IMR-90 (cell line): ENCODE measurements around the gene CDH16. TPM values are rescaled to one million over a fixed set of nuclear protein-coding genes. Genes with fewer than 3 reads are reported as not detected.

Source experiments
- ATAC-seq: fragments of 200-7000 bp; cut with Tn5 transposase; 2 replicates; pipeline ENCODE4 v1.9.1; 2020; ENCODE audit warnings: low read depth, mild to moderate bottlenecking, moderate library complexity
- BruUV-seq: library from RNA; stranded (reverse); fragments of 400-500 nt; replicated peaks from 2 replicates; lab custom pipeline; 2021; lab: Mats Ljungman, UMichigan
- CTCF ChIA-PET: fragments of 300-600 bp; formaldehyde crosslinking; extraction: SDS; loops from one replicate; lab custom pipeline; 2021; ENCODE audit warnings: antibody characterized with exemption; lab: Yijun Ruan, JAX
- POLR2A ChIA-PET: fragments of 300-600 bp; sonication (Branson Sonifier 250); formaldehyde crosslinking; loops from one replicate; lab custom pipeline; 2022; ENCODE audit warnings: antibody characterized with exemption; ENCODE audit not compliant: unreplicated experiment; lab: Charles Lee
- DNase-seq: peaks from one replicate; pipeline ENCODE4 v3.0.0; 2013
- H2AFZ ChIP-seq: replicated peaks from 2 replicates; pipeline ENCODE3; 2013; ENCODE audit warnings: low read length, mild to moderate bottlenecking; ENCODE audit not compliant: poor library complexity
- H2AK5ac ChIP-seq: 2 replicates; pipeline ENCODE4 v1.6.1; 2013; ENCODE audit warnings: low read depth, low read length, inconsistent platforms
- H2AK9ac ChIP-seq: replicated peaks from 2 replicates; pipeline ENCODE3; 2013; ENCODE audit warnings: mild to moderate bottlenecking, low read depth, low read length, moderate library complexity; ENCODE audit not compliant: poor library complexity
- H2BK120ac ChIP-seq: 2 replicates; pipeline ENCODE4 v1.6.1; 2013; ENCODE audit warnings: low read depth, low read length, inconsistent platforms
- H2BK15ac ChIP-seq: 3 replicates; pipeline ENCODE4 v1.6.1; 2013; ENCODE audit warnings: low read depth, low read length, inconsistent platforms
- H2BK20ac ChIP-seq: 2 replicates; pipeline ENCODE4 v1.6.1; 2013; ENCODE audit warnings: low read depth, mild to moderate bottlenecking, inconsistent platforms, low read length, moderate library complexity
- H2BK5ac ChIP-seq: 2 replicates; pipeline ENCODE4 v1.6.1; 2013; ENCODE audit warnings: mild to moderate bottlenecking, low read depth, low read length, inconsistent platforms; ENCODE audit not compliant: poor library complexity, severe bottlenecking
- H3K14ac ChIP-seq: replicated peaks from 2 replicates; pipeline ENCODE4 v1.6.1; 2013; ENCODE audit warnings: low read depth, low read length, inconsistent platforms
- H3K18ac ChIP-seq: 2 replicates; pipeline ENCODE4 v1.6.1; 2013; ENCODE audit warnings: low read depth, low read length, control low read depth
- H3K23ac ChIP-seq: 2 replicates; pipeline ENCODE4 v1.6.1; 2013; ENCODE audit warnings: low read depth, low read length, inconsistent platforms
- H3K27ac ChIP-seq: 2 replicates; pipeline ENCODE4 v1.5.1; 2013; ENCODE audit warnings: mild to moderate bottlenecking, control low read depth, low read length; ENCODE audit not compliant: insufficient read depth
- H3K27me3 ChIP-seq: 2 replicates; pipeline ENCODE4 v1.6.1; 2013; ENCODE audit warnings: low read length; ENCODE audit not compliant: control insufficient read depth, insufficient read depth
- H3K36me3 ChIP-seq: 2 replicates; pipeline ENCODE4 v1.6.1; 2013; ENCODE audit warnings: low read length, mixed read lengths; ENCODE audit not compliant: control insufficient read depth, insufficient read depth
- H3K4ac ChIP-seq: 2 replicates; pipeline ENCODE4 v1.6.1; 2013; ENCODE audit warnings: low read depth, low read length, inconsistent platforms
- H3K4me1 ChIP-seq: 2 replicates; pipeline ENCODE4 v1.6.1; 2013; ENCODE audit warnings: low read length, mixed read lengths; ENCODE audit not compliant: control insufficient read depth, insufficient read depth
- H3K4me2 ChIP-seq: 2 replicates; pipeline ENCODE4 v1.6.1; 2013; ENCODE audit warnings: low read depth, mild to moderate bottlenecking, control low read depth, low read length, moderate library complexity
- H3K4me3 ChIP-seq: 2 replicates; pipeline ENCODE4 v1.5.1; 2013; ENCODE audit warnings: low read depth, mild to moderate bottlenecking, control low read depth, low read length, moderate library complexity; ENCODE audit not compliant: insufficient read depth
- H3K56ac ChIP-seq: 2 replicates; pipeline ENCODE4 v1.6.1; 2013; ENCODE audit warnings: low read length, inconsistent platforms; ENCODE audit not compliant: insufficient read depth; ENCODE audit errors: extremely low read depth
- H3K79me1 ChIP-seq, 2 experiments: 2 replicates each; pipeline ENCODE4 v1.6.1; 2013; ENCODE audit warnings: low read length in 2 of 2, inconsistent platforms in 1 of 2, low read depth in 1 of 2
- H3K9ac ChIP-seq: 2 replicates; pipeline ENCODE4 v1.6.1; 2013; ENCODE audit warnings: low read depth, low read length, control low read depth
- H3K9me1 ChIP-seq: 2 replicates; pipeline ENCODE4 v1.6.1; 2013; ENCODE audit warnings: low read length, inconsistent platforms; ENCODE audit not compliant: insufficient read depth
- H3K9me3 ChIP-seq: 2 replicates; pipeline ENCODE4 v1.6.1; 2013; ENCODE audit warnings: low read length; ENCODE audit not compliant: control insufficient read depth, insufficient read depth
- H4K20me1 ChIP-seq: 2 replicates; pipeline ENCODE4 v1.6.1; 2013; ENCODE audit warnings: low read length, inconsistent platforms; ENCODE audit not compliant: insufficient read depth
- H4K5ac ChIP-seq: 2 replicates; pipeline ENCODE4 v1.6.1; 2013; ENCODE audit warnings: mild to moderate bottlenecking, low read depth, low read length, control low read depth
- H4K8ac ChIP-seq, 2 experiments: 2 replicates each; pipeline ENCODE4 v1.6.1; 2013; ENCODE audit warnings: low read depth in 2 of 2, low read length in 2 of 2, control low read depth in 1 of 2, inconsistent platforms in 1 of 2
- H4K91ac ChIP-seq: 2 replicates; pipeline ENCODE4 v1.6.1; 2013; ENCODE audit warnings: low read depth, low read length, inconsistent platforms; ENCODE audit not compliant: insufficient read depth
- CHD1 ChIP-seq: IDR thresholded peaks from 2 replicates; pipeline ENCODE4 v1.6.1; 2012; ENCODE audit warnings: low read depth, low read length, improper control_type of control experiment
- FOS ChIP-seq: fragments of 150-350 bp; IDR thresholded peaks from 2 replicates; pipeline ENCODE4 v1.6.1; 2016; ENCODE audit warnings: low read depth, low read length
- MAFK ChIP-seq: IDR thresholded peaks from 2 replicates; pipeline ENCODE4 v1.6.1; 2012; ENCODE audit warnings: low read depth, low read length, improper control_type of control experiment
- MAZ ChIP-seq: IDR thresholded peaks from 2 replicates; pipeline ENCODE4 v1.6.1; 2012; ENCODE audit warnings: low read depth, mild to moderate bottlenecking, low read length, improper control_type of control experiment, moderate library complexity, borderline replicate concordance
- MXI1 ChIP-seq: IDR thresholded peaks from 2 replicates; pipeline ENCODE4 v1.6.1; 2012; ENCODE audit warnings: low read depth, mild to moderate bottlenecking, low read length, moderate library complexity, borderline replicate concordance
- NFE2L2 ChIP-seq: fragments of 150-350 bp; IDR thresholded peaks from 2 replicates; pipeline ENCODE4 v1.6.1; 2016; ENCODE audit warnings: low read depth, mild to moderate bottlenecking, low read length
- POLR2A ChIP-seq: IDR thresholded peaks from 2 replicates; pipeline ENCODE4 v1.6.1; 2012; ENCODE audit warnings: mild to moderate bottlenecking, low read depth, low read length
- RAD21 ChIP-seq: IDR thresholded peaks from 2 replicates; pipeline ENCODE4 v1.6.1; 2012; ENCODE audit warnings: low read length, improper control_type of control experiment
- RCOR1 ChIP-seq: IDR thresholded peaks from 2 replicates; pipeline ENCODE4 v1.6.1; 2012; ENCODE audit warnings: mild to moderate bottlenecking, low read length, improper control_type of control experiment; ENCODE audit not compliant: insufficient replicate concordance
- RFX5 ChIP-seq: IDR thresholded peaks from 2 replicates; pipeline ENCODE4 v1.8.0; 2012; ENCODE audit warnings: low read depth, mild to moderate bottlenecking, low read length, moderate library complexity
- SMC3 ChIP-seq: fragments of 150-350 bp; IDR thresholded peaks from 2 replicates; pipeline ENCODE4 v1.6.1; 2016; ENCODE audit warnings: low read depth, mild to moderate bottlenecking, antibody characterized with exemption, low read length, moderate library complexity
- WGBS, 2 experiments: methylation state at CpG; one replicate each; pipeline versions ENCODE4 v1.1.5 to v1.1.7; 2013; ENCODE audit warnings: missing lambda C conversion rate in 2 of 2; ENCODE audit not compliant: insufficient read length in 1 of 2; ENCODE audit errors: extremely low coverage in 2 of 2; 5-methylcytosine and 5-hydroxymethylcytosine counted together
- dilution Hi-C: fragments of 300-500 bp; cut with HindIII; formaldehyde crosslinking; loops from one replicate; pipeline ENCODE4 v1.14.3; 2018; ENCODE audit warnings: low sequenced_read_pairs; ENCODE audit not compliant: unreplicated experiment
- in situ Hi-C: fragments of 300-500 bp; cut with MboI; formaldehyde crosslinking; loops from 3 replicates; pipeline ENCODE4 v1.14.3; 2019; ENCODE audit warnings: low sequenced_read_pairs, inconsistent platforms, mixed read lengths
- intact Hi-C: fragments of 100-400 bp; cut with micrococcal nuclease; formaldehyde crosslinking; loops from 2 replicates; pipeline ENCODE4 v1.10.0; 2022
- polyA plus RNA-seq, 3 experiments: library from polyadenylated mRNA; depleted of rRNA; stranded (reverse); fragments of >200 nt; gene quantifications; 2 replicates each; pipeline ENCODE4 v1.2.3, GENCODE V29; 2012; ENCODE audit warnings: low replicate concordance in 1 of 3
- total RNA-seq: library from RNA; depleted of rRNA; stranded (reverse); fragments of >200 nt; gene quantifications from 2 replicates; pipeline ENCODE4 v1.2.3, GENCODE V29; 2012
- TF ChIP-seq, protein P1 (sequence below): fragments of 150-350 bp; IDR thresholded peaks from 2 replicates; pipeline ENCODE4 v1.6.1; 2016; ENCODE audit warnings: low read depth, mild to moderate bottlenecking, low read length, moderate library complexity, borderline replicate concordance
- TF ChIP-seq, protein P2 (sequence below): conservative IDR thresholded peaks from 2 replicates; pipeline ENCODE4 v1.5.1; 2012; ENCODE audit warnings: mild to moderate bottlenecking, low read depth, low read length, improper control_type of control experiment
- TF ChIP-seq, protein P3 (sequence below): fragments of 150-350 bp; IDR thresholded peaks from 2 replicates; pipeline ENCODE4 v1.6.1; 2017; ENCODE audit warnings: mild to moderate bottlenecking, antibody characterized with exemption, low read length, low read depth

CDH16 gene
- total and polyA plus RNA-seq, 2 of the 4 experiments (the other 2 are of a cell fraction), result not detected

DNA sequence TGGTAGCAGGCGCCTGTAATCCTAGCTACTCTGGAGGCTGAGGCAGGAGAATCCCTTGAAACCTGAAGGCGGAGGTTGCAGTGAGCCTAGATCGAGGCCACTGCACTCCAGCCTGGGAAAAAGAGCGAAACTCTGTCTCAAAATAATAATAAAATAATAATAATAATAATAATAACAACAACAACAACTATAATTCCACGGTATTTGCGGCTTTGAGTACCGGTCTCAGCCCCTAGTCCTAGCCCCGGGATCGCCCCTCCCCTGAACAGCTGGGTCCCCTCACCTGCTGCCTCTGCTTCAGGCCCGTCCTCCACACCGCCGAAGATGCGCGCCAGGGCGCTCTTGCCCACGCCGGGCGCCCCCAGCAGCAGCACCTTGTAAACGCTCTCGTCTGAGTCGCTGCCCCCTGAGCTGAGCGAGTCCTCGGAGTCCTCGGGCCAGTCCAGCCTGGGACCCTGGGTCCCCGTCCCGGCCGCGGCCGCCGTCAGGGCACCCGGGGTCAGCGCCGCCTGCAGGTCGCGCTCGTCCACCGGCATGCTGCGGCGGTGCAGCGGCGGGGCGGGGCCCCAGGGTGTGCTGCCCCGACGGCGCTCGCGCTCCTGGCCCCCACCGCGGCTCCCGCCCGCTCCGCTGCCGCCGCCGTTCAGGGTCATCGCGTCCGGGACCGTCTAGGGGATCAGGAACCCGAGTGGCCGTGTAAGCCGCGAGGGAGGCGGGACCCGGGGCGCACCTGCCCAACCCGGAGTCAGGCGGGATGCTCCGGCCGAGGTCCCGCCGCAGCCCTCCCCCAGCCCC, 6.0 kb upstream of the CDH16 start:
- dilution Hi-C loops, result no loop called here
- TF ChIP-seq, protein P1, sequence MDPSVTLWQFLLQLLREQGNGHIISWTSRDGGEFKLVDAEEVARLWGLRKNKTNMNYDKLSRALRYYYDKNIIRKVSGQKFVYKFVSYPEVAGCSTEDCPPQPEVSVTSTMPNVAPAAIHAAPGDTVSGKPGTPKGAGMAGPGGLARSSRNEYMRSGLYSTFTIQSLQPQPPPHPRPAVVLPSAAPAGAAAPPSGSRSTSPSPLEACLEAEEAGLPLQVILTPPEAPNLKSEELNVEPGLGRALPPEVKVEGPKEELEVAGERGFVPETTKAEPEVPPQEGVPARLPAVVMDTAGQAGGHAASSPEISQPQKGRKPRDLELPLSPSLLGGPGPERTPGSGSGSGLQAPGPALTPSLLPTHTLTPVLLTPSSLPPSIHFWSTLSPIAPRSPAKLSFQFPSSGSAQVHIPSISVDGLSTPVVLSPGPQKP, result no peak
- TF ChIP-seq RCOR1, result no peak
- TF ChIP-seq CHD1, result no peak
- TF ChIP-seq MXI1, result no peak
- TF ChIP-seq MAZ, result no peak
- TF ChIP-seq RAD21, result 0 out of 2 replicates have a peak, but pooled peaks have one; percentile 15
- TF ChIP-seq POLR2A, result no peak
- TF ChIP-seq NFE2L2, result no peak
- TF ChIP-seq, protein P2, sequence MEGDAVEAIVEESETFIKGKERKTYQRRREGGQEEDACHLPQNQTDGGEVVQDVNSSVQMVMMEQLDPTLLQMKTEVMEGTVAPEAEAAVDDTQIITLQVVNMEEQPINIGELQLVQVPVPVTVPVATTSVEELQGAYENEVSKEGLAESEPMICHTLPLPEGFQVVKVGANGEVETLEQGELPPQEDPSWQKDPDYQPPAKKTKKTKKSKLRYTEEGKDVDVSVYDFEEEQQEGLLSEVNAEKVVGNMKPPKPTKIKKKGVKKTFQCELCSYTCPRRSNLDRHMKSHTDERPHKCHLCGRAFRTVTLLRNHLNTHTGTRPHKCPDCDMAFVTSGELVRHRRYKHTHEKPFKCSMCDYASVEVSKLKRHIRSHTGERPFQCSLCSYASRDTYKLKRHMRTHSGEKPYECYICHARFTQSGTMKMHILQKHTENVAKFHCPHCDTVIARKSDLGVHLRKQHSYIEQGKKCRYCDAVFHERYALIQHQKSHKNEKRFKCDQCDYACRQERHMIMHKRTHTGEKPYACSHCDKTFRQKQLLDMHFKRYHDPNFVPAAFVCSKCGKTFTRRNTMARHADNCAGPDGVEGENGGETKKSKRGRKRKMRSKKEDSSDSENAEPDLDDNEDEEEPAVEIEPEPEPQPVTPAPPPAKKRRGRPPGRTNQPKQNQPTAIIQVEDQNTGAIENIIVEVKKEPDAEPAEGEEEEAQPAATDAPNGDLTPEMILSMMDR, result peak; percentile 37
- no peak for TF ChIP-seq MAFK
- TF ChIP-seq, protein P3, sequence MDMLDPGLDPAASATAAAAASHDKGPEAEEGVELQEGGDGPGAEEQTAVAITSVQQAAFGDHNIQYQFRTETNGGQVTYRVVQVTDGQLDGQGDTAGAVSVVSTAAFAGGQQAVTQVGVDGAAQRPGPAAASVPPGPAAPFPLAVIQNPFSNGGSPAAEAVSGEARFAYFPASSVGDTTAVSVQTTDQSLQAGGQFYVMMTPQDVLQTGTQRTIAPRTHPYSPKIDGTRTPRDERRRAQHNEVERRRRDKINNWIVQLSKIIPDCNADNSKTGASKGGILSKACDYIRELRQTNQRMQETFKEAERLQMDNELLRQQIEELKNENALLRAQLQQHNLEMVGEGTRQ, result no peak
- TF ChIP-seq RFX5, result no peak
- peak; percentile 19; the same call in 1 of the 2 replicates for TF ChIP-seq SMC3
- TF ChIP-seq FOS, result no peak

More for the DNA sequence above, 6.0 kb upstream of the CDH16 start:
- Histone ChIP-seq H3K36me3 (no peaks in the 10 kb centered on the region), H3K27me3 (peaks cover 10% of the 10 kb centered on the region; the same call in 1 of the 2 replicates), H3K56ac (no peak overlapping the region), H3K9ac (no peak overlapping the region), H2AK9ac (peak overlapping the region; percentile 57), H3K4me3 (peak overlapping the region; percentile 50), H2BK15ac (no peak overlapping the region), H3K18ac (no peak overlapping the region), H3K4me1 (peaks cover 27% of the 10 kb centered on the region), H4K8ac (peak overlapping the region in 1 of 2 experiments; percentile 14; a peak in 1 of 4 replicates), H3K9me1 (peaks cover 26% of the 10 kb centered on the region), H2BK20ac (no peak overlapping the region; the same call in 1 of the 2 replicates), H3K27ac (no peak overlapping the region), H2BK5ac (no peak overlapping the region), H2AFZ (peak overlapping the region; percentile 88), H3K4ac (no peak overlapping the region; the same call in 1 of the 2 replicates), H3K4me2 (peak overlapping the region; percentile 60), H4K91ac (no peak overlapping the region), H3K9me3 (no peaks in the 10 kb centered on the region), H2BK120ac (no peak overlapping the region), H4K5ac (no peak overlapping the region), H4K20me1 (no peaks in the 10 kb centered on the region), H3K23ac (0 out of 2 replicates have a peak overlapping the region, but pooled peaks have one; percentile 15), H3K79me1 (no peaks in the 10 kb centered on the region), H2AK5ac (0 out of 2 replicates have a peak overlapping the region, but pooled peaks have one; percentile 6), H3K14ac (no peak overlapping the region)
- peak; percentile 48 for ATAC-seq
- no peak for DNase-seq
- ChIA-PET POLR2A (no interaction called here), CTCF (no interaction called here)
- in situ Hi-C loops (no loop called here), intact Hi-C loops (no loop called here)
- BruUV-seq, result no TSS peak
- WGBS, 2 experiments, result 5% methylated on average over 48 of the region's 72 CpGs; no CpG with 5 or more reads in 1 of the 2 experiments
